Stimulated activated CD4-positive, alpha-beta T cell treated with anti-CD3 and anti-CD28 coated beads, TNF-alpha, amount 100 ng/mL, for 48 hours (primary cell): Measurements from ENCODE around the gene TRPM8.
"Not testable (repeated sequence)": the region's sequence is repeated elsewhere in the genome, so short reads cannot be mapped to it uniquely, and the experiment has no call there.

Source experiments
- DNase-seq, 3 donors: peaks; one replicate each; pipeline ENCODE4 v3.0.0-alpha.2; 2020; ENCODE audit warnings: low read depth in 3 of 3

Gene TRPM8

DNA sequence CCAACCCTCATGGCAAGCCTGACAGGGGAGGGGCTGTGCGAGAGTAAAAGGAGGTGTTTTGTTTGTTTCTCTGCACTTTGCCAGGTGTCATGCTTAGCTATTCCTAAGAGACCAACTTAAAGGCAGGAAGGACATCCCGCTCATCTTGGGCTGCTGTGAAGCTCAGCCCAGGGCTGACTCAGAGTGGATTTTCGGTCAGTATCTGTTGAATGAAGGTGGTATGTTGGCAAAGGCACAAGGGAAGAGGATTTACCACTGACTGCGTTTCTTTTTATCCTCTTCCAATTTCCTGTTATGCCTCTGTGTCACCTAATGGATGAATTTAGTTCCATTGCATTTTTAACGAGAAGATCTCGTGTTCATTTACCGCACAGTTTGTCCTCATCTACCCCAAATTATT, 18.9 kb downstream of the TRPM8 start:
- no peak for DNase-seq

DNA sequence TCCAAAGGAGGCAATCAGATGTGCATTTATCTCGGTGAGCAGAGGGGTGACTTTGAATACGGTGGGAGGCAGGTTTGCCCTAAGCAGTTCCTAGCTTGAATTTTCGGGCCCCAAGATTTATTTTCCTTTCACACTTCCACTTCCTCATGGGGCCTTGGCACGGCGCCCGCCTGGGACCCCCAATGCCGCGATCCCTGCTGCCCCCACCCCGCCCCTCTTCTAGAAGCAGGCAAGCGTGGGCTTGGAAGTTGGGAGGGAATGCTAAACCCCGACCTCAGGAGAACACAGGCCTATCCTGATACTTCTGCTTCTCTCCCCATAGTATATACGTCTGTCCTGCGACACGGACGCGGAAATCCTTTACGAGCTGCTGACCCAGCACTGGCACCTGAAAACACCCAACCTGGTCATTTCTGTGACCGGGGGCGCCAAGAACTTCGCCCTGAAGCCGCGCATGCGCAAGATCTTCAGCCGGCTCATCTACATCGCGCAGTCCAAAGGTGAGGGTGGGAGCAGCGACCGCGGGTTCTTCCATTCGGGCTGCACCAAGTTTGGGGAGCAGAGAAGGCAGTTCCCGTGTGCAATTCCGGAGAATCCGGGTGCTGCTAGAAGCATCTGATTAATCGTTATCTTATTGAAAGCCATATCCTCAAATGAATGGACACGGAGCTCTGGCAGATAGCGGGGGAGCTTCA, 21.6 kb downstream of the TRPM8 start:
- no peak for DNase-seq

DNA sequence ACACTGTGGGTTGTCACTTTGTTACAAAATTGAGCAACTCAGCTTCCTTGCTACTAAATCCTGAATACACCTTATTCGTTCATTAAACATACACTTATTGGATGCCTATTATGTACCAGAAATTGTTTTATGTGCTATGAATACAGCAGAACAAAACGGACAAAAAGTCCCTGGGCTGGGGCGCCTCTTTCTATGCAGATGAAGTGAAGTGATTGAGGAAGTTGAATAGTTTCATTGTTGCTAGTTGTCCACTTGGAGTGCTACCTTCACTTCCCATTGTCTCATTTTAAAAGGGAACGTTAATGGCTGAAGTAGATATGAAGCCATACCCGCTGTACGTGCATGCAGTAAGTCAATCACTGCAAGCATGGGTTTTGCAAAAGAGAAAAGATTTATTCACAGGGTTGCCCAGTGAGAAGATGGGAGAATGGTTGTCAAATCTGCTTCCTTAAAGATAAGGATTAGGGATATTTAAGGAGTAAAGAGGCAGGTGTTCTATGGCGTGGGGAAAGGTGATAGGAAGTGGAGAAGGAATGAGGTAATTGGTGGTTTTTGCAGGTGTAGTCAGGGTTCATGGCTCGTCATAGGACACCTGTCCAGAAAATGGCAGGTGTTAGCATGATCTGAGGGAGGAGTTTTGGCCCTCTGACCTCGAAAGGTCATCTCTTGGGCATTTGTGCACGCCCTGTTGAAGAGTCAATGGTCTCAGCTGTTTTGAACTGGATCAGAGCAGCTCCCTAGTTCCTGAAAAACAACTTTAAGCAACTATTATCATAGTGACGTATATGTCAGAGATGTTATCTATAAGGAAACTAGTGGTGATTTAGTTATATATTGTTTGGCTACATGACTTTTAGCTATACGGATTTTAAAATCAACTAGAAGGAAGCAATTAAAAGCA, 23.5 kb downstream of the TRPM8 start:
- no peak for DNase-seq

DNA sequence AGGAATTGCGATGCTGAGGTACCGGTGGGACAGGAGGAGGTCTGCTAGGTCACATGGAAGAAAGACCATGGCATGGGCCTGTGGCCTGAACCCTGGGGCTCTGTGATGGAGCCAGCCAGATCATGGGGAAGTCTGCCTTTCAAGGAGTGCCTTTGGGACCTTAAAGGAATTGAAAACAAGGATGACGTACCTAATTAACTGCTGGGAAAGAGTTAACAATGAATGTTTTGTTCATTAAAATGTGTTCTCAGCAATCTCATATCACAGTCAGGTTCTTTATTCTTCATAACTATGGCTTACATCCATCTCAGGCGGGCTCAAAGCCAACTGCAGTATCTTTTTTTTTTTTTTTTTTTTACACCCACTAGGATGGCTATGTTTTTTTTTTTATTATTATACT, 25.6 kb downstream of the TRPM8 start:
- DNase-seq = no peak

DNA sequence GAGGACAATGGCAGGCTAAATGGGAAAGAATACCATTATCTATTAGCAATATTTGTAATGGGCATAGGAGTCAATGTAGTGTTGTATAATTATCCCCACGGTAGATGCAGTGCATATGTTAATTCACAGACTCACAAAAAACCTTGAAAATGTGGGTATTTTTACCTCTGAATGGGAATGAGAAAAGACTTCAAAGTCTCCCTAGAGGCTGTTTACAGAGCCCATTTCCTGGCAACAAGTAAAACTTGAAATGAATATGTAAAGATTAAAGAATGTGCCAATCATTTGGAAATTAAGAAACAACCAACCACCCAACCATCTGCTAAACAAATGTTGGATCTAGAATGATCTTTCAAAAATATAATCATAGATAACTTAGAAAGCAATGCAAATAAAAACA, 27.1 kb downstream of the TRPM8 start:
- no peak for DNase-seq

DNA sequence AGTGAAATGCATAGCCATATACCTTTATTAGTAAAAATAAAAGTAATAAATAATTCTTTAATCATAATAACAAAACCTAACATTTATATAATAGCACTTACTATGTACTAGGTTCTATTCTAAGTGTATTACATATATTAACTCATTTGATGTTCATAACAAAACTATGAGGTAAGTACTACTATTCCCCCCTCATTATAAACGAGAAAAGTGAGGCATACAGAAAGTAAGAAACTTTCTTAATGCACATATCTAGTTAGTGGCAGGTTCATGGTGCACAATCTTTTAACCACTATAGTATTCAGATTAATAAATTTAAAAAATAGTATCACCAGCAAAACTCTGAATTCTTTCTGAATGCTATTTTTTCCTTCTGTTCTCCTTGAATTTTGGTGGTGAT, 27.5 kb downstream of the TRPM8 start:
- no peak for DNase-seq

DNA sequence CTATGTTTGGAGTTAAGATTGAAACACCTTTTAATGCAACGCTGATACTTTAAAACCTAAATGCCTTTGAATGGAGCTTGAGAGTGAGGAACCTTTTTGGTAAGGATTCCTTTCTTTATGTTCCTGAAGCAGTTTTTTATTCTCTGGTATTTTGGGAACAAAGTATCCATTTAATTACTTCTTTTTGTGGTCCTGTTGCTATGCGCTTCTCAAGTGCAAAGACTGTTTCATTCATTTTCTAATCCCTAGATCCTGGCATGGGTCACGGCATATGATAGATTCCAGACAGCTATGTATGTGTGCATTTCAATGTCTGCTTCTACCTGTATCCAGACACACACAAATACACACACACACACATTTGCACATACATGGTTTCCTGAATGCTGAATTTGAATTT, 28.0 kb downstream of the TRPM8 start:
- no peak for DNase-seq

DNA sequence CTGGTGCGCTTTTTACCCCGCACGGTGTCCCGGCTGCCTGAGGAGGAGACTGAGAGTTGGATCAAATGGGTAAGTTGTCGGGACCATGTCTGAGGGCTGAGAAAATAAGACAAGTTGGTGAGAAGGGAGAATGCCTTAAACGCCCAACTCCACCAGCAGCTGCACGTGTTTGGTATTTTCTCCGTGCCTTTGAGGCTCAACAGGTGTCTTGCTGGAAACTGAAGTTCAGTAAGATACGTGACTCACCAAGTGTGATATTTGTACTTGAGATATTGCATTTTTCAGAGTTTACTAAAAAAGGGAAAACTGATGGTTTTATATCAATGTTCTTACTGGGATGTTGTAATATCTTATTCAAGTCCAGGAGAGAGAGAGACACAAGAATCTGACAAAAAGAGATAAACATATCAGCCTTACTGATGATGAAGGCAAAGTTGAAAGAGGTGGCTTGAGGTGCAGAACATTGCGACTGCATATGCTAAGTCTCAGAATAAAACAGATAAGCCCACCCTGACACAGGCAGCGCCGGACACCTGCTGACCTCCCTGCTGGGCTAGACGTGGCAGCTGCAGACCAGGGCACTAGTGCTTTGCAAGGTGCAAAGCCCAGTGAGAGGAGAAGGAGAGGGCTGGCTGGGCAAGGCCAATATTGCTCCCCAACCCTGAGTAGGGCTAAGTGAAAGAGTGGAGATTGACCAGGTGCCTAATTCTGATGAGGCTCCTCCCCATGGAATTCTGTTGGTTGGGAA, 33.1 kb downstream of the TRPM8 start:
- no peak for DNase-seq

DNA sequence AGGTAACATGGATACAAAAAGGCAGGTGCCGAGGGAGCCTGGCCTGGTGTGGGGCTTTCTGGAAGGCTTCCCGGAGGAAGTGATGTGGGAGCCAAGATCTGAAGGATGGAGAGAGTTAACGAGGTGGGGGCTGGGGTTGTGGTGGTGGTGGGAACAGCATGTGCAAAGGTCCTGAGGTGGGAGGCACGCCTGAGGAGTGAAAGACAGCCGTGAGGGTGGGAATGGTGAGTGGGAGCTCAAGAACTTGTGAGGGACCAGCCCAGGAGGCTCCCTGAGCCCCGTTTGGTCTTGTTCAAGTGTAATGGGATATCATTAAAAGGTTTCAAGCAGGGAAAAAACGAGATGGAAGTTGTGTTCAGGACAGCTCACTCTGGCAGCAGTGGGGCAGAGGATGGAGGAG, 35.2 kb downstream of the TRPM8 start:
- DNase-seq = no peak

DNA sequence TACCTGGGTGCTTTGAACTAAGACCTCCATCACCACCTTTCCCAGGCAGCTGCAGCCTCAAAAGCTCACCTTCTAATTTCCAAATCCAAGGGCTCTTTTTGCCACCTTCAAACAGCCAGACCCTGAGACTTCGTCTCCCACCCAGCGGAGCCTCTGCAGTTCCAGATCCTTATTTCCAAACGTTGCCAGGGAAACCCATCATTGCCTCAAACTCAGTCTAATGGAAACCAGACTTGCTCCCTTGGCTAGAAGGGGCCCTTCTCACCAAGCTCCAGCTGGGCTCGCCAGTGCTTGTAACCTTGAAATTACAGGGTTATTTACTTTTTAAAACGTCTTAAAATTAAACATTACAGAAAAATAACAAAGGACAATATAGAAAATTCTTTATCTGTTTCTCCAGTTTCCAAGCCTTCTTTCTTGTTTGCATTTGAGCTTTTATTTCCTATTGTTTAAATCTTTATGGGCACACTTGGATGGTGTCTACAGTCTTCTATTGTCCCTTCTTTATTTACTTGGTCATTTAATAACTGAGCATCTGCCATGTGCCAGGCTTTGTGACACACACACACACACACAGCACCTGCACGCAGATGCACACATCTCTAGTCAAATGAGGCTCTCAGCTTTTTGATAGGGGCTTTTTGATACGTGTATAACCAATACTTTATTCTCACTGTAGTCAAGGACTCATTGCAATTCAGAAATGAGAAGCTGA, 36.1 kb downstream of the TRPM8 start:
- DNase-seq = no peak

DNA sequence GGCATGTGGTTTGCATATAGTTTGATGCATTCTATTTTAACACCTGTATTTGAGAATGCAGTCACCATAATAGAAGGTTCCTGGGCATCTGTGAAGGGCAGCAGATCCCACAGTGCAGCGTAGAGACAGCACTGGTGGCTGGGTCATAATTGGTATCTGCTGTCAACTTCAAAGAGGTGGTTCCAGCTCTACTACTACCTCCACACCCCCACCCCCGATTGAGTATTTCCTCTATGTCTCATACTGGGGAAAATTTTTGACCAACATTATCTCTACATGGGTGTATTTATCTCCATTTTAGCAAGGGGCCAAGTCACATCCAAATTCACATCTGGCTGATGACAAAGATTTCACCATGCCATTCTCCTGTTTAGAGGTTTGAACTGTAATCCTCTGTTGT, 43.0 kb downstream of the TRPM8 start:
- DNase-seq = no peak

DNA sequence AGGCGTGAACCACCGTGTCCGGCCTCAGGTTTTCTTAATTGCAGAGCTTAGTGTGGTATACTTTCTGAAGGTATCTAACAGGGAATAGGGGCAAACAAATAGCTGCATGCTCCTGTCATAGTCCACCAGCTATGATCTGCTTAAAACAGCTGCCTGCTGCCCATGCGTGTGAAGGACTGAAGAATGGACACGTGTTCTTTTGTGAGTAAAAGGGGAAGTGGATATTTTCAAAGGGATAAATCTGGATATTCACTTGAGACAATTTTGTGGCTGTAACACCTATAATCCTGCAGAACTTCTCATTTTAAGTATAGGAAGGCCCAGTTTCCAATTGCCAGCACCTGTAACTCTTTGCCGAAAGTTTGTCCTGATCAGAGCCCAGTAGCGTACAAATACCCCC, 44.7 kb downstream of the TRPM8 start:
- no peak for DNase-seq

DNA sequence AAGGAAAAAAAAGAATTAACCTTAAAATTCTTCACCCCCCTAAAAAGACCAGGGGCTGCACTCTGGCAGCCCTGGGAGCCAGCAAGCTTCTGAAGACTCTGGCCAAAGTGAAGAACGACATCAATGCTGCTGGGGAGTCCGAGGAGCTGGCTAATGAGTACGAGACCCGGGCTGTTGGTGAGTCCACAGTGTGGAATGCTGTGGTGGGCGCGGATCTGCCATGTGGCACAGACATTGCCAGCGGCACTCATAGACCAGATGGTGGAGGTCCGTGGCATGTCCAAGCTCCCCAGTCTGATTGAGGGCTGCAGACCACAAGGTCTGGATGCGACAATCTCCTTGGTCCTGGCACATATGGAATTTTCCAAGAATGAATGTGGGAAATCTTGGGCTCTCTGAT, 47.4 kb downstream of the TRPM8 start:
- no peak for DNase-seq

DNA sequence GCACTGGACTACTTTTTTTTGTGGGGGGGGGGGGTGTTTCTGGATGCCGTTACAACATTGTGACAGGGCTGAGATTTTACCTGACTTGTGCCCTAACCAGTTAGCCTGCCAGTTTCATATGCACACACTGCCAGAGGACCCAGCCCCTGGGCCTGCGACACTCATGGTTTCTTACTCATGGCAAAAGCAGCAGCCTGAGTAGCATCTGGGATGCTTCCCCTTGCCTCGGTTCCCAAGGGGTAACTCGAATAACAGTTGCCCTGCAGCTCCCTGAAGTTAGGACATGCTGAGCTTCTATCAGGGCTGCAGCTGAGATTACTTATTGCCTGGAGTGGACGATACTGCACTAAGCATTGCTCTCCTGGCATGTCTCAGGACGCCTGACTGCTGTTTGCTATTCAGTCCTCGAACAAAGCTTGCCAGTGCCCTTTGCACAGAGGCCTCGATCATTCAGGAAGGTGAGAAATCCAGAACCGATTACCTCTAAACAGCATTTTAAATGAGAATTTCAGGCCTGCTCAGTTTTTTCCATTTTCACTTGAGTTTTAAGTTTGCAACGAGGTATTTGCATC, 47.9 kb downstream of the TRPM8 start:
- no peak for DNase-seq

DNA sequence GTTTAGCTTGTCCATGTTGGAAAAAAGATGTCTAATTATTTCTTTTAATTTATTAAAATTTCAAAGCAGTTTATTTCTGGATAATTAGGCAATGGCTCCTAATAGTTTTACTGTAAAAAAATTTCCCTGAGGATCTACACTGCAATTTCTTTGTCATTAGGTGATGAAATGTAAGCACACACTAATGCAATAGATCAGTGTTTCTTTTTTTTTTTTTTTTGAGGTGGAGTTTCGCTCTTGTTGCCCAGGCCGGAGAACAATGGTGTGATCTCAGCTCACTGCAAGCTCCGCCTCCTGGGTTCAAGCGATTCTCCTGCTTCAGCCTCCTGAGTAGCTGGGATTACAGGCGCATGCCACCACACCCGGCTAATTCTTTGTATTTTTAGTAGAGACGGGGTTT, 48.5 kb downstream of the TRPM8 start:
- not testable (repeated sequence) for DNase-seq

DNA sequence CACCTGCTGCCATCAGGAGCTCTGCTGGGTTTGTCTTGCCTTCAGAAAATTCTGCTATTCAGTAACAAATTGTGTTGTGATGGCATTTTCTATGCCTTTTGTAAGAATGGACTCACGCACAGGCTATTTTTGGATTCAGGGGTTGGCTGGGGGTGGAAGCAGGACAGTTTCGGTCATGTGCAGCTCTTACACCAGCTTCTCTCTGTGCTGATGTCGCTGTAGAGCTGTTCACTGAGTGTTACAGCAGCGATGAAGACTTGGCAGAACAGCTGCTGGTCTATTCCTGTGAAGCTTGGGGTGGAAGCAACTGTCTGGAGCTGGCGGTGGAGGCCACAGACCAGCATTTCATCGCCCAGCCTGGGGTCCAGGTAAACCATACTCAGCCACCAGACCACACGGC, 49.2 kb downstream of the TRPM8 start:
- no peak for DNase-seq

DNA sequence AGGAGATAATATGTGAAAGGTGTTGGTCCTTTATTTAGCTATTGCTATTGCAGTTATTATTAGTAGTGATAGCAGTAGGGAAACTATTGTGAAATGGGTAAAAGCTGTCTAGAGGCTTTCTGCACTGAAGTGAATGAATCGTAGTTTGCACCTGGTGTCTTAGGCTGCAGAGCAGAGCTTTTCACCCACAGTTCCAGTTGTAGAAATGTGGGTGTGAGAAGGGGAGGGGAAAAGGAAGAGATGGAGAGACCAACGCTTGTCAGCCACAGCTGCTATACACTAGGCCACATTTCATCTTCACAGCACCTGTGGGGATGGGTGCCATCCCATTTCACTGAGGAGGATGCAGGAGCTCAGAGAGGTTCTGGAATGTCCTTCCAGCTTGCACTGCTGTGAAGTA, 50.0 kb downstream of the TRPM8 start:
- no peak for DNase-seq

DNA sequence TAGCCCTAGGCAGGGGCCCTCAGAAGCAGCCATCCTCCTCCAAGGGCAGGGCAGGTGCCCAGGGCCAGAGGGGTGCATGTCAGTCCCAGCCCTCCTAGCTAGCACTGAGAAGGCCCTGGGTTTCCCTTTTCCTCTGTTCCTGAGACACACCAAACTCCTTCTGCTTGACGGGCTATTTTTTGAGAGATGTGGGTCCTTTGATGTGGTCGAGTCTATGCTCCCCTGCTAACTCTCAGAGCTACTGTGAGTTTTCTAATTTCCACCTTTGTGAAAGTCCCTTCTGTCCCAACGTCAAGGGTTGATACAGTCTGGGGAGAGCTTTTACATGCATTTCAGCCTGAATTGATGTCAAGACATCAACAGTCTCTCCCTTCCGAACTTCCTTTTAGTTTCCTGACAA, 51.4 kb downstream of the TRPM8 start:
- DNase-seq = no peak

DNA sequence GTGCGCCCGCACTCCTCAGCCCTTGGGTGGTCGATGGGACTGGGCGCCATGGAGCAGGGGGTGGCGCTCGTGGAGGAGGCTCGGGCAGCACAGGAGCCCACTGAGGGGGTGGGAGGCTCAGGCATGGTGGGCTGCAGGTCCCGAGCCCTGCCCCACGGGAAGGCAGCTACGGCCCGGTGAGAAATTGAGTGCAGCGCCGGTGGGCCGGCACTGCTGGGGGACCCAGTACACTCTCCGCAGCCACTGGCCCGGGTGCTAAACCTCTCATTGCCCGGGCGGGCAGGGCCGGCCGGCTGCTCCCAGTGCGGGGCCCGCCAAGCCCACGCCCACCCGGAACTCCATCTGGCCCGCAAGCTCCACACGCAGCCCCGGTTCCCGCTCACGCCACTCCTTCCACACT, 55.3 kb downstream of the TRPM8 start:
- not testable (repeated sequence) for DNase-seq

DNA sequence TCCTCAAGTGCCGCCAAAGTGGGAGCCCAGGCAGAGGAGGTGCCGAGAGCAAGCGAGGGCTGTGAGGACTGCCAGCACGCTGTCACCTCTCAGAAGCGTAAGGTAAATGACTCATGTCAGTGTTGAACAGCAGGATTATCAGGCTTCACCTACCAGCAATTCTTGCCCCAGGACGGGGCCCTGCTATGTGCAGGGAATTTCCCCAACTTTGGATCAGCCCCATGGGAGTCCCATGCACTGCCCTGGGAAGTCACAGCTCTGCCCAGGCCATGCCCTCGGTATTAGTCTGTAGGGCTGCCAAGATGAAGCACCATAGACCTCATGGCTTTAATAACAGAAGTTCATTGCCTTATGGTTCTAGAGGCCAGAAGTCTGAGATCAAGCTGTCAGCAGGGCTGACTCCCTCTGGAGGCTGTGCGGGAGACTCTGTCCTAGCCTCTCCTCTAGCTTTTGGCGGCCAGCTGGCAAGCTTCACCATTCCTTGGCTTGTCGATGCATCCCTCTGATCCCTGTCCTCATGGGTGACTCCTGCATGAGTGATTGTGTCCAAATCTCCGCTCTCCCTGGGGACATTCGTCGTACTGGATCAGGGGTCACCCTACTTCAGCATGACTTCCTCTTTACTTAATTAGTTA, 55.9 kb downstream of the TRPM8 start:
- DNase-seq = no peak

DNA sequence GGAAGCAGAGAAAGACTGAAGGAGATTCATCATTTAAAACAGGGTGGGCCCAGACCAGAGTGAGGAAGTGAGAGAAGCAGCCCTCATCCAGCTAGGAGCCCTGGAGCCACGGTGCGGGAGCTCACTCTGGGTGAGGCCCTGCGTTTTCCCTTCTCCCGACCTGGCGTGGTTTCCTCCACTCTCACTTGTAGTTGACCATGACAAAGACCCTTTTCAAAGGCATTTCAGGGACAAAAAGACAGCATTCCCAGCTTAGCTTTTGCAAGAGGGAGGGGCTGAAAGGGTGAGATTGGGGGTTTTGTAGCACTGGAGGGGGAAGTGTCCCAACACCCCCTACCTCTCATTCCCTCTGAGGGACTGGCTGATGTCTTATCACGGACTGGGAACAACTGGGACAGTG, 56.6 kb downstream of the TRPM8 start:
- no peak for DNase-seq
